Activated CD4-positive, CD25-positive, alpha-beta regulatory T cell treated with anti-CD3 and anti-CD28 coated beads, Interleukin-2, amount 50 U/mL, for 24 hours (primary cell): ENCODE data around the gene CEND1.
A peak's percentile ranks its signal among the peaks of the same experiment; 100 is the strongest.

Experiments
- ATAC-seq, 2 donors: fragments of 150-1000 bp; cut with Tn5 transposase; one replicate each; pipeline ENCODE4 v1.10.0; 2021; ENCODE audit warnings: mild to moderate bottlenecking in 1 of 2, moderate library complexity in 1 of 2

Gene CEND1

DNA sequence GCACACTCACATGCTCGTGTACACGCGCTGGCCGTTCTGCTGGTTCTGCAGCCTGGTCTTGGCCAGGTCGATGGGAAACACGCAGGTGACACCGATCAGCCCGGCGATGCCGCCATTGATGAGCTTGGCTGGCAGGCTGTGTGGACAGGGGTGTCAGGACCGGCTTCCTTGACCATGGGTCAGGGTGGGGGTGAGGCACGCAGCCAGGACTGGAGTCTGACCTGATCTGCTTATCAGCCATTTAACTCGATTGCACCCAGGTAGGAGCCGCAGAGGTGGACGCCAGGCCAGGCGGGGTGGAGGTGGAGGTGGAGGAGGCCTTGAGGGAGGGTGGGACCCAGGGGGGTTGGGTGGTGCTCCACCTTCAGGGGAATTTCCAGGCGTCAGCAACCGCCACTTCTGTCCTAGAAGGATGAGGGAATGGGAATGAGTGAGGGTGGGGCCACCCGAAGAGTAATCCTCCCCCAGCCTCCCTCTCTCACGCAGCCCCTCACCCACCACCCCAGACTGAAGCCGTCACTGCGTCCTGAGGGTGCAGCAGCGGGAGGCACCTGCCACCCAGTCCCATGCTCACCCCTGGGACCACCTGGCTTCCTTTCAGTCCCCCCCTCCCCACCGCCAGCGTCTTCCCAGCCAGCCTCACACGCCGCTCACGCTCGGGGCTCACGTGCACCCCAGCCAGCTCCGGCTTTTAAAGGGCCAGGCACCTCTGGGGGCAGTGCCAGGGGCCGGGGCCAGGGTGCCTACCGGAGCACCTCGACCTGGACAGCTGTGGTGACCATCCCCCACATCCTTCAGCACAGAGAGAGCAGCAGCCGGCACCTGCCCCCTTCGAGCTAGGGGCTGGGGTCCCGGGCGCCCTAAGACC lies 5.1 kb upstream of the CEND1 start:
- ATAC-seq = no peak

DNA sequence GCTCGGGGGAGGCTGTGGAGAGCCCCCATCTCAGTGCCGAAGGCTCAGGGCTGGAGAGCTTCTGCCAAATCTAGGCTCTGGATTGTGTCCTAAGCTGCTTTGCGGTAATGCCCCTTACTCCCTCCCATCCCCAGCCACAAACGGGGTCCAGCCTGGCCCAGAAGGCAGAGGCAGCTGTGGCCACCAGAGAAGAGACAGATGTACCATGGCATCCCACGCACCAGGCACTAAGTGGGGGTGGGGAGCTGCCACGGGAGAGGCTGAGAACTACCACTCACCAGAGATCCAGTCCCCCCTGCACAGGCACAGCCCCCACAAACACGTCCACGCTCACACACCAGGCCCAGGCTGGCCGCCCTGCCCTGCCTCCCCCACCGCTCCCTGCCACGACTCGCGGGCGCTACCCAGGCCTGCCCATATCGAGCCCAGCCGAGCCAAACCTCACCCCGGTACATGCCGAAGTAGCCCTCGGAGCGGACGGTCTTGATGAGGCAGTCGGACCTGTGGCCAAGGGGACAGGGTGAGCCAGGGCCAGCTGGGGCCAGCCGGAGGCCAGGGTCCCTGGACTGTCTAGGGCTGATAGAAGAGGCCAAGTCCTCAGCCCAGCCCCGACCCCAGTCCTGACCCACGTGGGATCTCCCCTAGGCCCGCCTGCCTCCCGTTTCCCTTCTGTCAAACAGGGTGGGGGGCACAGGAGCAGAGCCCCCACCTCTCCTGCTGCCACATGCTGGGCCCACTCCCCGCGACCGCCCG lies 4.3 kb upstream of the CEND1 start:
- no peak for ATAC-seq

DNA sequence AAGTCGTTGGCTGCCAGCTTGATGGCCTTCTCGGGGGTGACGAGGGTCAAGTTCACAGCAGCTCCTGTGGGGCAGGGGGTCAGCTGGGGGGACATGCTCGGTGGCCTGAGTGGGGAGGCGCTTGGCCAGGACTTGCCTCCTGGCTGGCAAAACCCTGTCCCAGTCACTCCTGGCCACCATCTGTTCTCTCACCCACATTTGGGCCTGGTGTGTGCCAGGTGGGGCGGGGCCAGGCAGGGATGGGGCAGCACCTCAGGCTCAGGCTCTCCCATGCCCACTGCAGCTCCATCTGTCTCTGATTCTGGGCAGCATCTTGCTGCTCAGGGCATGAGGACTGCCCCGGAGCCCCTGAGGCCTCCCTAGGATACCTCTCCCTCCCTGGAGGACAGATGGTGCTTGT lies 3.7 kb upstream of the CEND1 start:
- no peak for ATAC-seq

DNA sequence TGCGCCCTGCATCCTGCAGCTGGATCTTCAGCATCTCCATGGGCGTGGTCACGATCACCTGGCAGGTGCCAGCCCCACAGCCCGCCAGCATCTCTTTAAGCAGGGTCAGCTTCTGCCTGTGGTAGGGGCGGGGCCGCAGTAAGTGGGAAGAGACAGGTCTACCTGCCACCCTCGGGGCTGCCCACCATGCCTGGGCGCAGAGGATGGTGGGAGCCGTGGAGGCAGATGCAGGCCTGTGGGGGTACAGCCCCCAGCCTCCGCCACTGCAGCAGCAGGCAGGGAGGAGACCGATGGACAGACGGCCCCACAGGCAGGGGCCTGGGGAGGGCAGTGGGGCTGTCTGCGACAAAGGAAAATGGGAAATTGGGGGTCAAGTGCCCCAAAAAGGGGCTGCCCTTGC lies 3.0 kb upstream of the CEND1 start:
- no peak for ATAC-seq

DNA sequence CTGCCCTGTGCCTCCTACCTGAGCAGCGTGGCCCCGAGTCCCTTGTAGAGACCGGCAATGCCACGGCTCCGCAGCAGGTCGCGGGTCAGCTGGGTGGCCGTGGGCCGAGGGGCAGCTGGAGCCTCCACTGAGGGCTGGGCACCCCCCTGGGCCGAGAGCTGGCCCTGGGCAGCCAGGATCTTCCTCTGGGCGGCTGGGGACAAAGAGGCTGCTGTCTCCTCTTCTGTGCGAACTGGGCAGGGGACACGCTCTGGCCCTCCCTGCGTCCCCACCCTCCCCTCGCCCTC lies 2.6 kb upstream of the CEND1 start:
- ATAC-seq = no peak

DNA sequence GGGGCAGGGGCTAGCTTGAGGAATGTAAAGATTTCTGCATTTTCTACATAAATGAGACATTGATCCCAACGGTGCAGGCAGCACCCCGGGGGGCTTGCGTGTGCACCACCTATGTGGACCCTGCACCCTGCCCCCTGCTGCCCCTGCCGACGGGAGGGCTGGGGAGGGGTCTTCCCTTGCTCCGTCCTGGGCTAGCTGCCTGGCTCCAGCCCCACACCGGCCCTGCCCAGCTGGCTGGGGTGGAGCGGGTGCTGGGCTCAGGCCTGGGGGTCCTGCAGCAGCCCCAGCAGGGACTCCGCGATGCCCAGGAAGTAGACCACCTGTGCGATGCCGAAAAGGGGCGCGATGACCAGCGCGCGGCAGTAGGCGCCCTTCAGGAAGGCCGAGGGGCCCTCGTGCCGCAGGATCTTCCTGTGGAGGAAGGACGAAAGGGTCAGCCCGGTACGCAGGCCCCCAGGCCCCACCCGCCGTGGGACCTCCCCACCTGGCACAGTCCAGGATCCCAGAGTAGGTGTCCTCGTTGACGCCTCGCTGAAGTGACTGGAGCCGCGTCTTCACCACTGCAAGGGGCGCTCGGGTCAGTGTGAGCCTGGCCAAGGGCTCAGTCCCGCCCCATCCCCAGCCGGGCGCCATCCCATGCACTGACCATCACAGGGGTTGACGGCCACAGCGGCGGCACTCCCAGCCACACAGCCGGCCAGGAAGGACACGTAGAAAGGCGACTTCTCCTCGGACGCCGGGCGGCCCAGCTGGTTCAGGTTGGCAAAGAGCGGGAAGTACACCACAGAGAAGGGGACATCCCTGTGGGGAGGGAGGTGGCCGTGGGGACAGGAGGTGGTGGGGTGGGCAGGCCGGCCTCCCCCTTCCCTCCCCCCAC lies 2.0 kb upstream of the CEND1 start:
- ATAC-seq = no peak

DNA sequence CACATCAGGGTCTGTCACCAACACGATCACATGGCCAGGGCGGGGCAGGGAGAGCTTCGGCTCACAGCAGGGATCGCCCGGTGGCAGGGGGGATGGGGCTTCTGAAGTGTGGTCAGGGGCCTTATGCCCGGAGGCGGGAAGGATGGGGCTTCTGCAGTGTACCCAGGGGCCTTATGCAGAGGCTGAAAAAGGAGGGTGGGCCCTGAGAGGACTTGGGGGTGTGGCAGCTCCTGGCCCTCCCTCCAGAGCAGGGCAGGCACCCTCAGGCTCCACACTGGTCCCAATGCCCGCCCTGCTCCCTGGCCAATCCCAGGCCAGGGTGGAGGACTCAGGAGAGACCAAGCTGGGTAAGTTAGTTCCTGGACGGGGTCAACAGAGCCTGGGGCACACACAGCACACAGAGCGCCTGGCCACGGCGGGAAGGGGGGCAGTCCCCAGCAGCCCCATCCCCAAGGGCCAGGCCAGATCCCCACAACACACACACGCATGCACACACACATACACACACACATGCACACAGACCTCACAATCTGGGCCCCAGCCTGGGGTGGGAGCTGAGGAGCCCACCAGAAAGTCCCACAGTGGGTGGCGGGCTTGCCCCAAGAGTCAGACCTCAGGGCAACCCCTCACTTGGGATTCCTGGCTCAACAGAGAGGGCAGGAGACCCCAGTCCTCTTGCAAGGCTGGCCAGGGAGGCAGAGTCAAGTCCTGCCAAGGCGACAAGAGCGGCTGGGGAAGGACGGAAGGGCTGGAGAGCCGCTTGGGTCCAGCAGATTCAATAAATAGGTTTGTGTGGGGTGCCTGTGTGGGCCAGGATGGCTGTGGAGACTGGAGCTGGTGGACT lies 1.1 kb upstream of the CEND1 start:
- ATAC-seq = no peak

DNA sequence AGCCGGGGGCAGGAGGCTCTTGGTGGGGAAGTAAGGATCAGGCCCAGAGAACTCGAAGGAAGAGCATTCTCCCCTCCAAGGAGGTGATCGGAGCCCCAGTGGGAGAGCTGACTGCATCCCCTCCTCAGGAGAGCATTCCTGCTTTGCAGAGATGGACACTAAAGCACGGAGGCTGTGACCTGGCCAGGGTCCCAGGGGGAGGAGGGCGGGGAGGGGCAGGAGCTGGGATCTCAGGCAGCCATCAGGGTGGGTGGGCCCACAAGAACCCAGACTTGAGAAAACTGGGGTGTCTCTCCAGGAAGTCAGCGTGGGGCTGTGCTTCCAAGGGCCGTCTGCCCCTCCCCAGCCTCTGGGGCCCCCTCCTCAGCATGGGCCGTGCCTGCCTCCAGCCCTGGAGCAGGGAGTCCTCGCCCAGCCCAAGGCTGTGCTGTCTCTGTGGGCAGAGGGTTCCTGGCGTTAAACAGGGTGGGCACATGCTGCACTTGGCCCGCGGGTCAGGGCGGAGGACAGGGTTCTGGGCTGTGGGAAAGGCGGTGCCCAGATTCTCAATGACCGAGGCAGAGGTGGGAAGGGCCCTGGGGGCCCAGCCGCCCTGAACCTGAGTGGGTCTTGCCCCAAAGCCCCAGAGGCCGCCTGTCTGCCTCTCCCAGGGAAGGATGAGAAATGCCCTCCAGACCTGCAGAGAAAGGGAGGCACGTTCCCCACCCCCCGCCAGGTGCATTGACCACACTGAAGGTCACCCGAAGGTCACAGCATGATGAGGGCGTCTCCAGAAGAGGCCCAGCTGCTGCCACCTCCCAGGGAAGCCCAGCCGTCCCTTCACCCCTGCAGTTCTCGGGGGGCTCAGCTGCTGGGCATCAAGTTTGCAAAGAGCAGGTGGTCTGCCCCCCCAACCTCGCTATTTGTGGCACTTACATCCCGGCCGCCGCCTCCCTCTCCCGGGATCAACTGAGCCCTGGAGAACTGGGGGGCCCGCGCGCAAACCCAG lies 643 bp downstream of the CEND1 start:
- ATAC-seq = no peak

DNA sequence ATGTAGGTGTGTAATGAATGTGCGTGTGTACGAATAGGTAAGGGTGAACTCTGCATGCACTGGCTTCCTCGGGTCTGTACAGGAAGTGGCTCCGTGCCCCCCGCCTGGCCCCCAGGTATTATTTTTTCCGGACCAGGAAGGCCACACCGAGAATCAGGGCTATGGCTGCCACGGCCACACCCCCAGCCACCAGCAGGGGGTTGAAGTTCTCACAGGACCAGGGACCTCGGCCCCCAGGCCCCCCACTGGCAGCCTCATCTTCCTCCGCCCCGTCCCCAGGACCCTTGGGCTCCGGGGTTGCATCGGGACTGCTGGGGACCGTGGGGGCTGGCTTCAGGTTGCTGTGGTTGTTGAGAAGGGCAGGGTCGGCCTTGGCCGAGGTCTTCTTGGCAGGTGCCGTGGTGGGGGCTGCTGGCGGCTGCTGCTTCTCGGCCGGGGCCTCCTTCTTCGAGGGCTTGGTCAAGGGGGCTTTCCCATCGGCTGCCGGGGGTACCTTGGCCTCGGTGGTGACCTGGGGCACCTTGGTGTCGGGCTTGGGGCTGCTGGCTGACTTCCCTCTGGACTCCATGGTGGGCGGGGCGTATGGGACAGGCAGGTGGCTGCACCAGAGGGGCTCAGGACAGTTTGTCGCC lies 1.8 kb downstream of the CEND1 start:
- no peak for ATAC-seq

DNA sequence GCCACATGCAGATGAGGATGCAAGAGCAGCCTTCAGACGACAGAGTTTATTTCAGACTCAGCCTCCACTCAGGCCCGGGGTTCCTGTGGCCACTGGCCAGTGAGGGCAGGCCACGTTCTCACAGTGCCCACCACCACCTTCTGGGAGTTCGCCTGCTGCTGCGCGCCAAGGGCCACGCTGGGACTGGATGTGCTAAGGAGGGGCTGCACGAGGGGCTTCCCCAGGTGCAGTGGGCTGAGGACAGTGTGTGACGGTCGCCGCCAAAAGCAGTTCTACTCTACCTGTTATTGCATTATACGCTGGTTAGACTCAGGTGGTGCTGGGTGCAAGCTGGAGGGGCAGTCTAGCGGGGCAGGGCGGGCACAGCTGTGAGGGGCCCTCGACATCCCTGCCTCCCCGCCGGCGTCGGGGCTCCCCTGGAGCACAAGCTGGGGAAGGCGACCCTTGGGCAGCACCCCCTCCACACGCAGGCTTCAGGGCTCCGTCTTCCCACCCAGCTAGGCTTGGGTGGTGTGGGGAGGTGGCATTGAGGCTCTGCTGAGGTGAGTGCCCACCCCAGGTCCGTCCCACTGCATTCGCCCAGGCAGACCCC lies 2.7 kb downstream of the CEND1 start:
- no peak for ATAC-seq

DNA sequence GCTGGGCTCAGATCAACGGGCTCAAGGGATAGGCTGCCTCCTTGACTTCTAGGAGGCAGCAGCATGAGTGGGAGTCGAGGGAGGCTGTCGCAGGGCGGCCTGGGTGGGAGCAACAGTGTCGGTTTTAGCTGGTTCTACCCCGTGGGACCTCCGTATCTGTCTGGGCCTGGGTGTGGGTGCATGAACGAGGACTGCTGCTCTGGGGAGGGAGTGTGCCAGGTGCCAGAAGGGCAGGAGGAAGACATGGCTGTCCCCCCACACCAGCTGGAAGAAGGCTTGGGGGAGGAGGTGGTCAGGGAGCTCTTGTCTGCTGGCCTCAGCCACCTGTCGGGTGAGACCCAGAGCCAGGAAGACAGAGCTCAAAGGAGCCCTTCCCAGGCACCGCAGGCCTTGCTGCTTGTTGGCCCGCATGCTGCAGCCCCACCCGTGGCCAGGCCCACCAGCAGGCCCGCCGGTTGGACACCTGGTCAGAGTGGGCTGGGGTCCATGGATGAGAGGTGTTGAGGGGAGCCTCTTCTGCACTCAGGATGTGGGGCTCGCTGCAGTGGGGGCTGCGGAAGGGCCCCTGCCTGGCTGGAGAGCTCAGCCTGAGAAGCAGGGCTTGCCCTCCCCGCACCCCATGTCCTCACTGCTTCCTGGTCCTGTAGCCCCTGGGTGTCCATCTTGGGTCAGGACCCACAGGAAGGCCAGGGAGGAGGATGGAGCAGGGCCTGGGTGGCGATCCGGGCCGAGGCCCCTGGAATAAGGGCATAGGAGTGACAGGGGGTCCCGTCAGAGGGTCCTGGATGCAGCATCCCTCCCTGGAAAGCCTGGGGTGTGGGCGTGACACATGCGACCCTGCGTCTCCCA lies 3.4 kb downstream of the CEND1 start:
- no peak for ATAC-seq

DNA sequence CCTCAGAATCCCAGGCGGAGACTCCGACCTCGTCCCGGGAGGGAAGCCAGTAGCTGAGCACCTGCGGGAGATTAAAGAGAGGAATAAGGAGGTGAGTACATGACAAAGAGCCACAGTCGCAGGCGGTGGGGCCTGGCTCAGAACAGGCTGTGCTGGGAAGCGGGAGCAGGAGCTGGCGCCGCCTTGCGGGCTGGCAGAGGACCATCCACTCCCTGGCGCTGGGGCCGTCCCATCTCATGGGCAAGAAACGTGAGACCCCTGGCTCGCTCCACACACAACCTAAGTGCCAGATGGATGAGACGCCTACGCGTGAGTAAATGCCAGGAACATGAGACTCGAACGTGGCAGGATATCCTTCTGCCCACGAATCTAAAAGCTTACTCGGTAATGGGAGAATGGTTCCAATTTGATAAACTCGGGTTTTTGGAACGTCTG lies 6.3 kb downstream of the CEND1 start:
- ATAC-seq = peak in 1 of 2 donors; percentile 74

DNA sequence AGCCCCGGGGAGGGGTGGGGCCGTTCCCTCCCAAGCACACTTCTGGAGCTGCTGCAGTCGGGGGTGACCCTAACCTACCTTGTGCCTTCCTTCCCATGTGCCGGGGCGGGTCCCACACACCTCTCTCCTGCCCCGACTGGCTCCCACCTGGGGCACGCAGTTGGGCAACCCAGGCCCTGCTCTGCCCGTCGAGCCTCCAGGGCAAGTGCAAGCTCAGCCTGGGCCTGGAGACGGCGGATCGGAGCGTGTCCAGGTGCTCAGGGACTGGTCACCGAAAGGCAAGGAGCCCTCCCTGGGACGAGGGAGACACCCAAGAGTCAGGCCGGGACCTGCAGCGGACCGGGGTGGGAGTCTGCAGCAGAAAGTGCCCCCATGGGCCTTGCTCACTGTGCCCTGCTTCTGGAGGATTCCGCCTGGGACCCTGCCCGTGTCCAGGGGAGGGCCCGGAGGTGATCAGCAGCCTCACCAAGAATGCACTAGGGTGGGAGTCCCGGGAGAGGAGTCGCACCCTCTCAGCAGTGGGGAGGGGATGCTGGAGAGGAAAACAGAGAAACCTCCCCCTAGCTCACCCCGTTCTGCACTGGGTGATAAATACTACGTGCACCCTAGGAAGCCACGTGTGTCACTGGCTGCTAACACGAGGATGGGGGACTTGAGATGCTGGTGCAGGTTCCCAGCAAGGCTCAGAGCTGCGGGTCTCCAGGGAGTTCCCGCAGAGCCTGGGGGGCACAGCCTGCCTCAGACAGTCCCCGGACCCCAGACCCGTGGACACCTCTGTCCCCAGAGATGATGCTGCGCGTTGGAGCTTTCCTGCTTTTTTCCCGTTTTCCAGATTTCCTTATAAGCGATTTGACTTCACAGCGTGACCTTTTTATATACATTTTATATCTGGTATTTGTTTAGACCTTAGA lies 7.4 kb downstream of the CEND1 start:
- ATAC-seq = no peak

DNA sequence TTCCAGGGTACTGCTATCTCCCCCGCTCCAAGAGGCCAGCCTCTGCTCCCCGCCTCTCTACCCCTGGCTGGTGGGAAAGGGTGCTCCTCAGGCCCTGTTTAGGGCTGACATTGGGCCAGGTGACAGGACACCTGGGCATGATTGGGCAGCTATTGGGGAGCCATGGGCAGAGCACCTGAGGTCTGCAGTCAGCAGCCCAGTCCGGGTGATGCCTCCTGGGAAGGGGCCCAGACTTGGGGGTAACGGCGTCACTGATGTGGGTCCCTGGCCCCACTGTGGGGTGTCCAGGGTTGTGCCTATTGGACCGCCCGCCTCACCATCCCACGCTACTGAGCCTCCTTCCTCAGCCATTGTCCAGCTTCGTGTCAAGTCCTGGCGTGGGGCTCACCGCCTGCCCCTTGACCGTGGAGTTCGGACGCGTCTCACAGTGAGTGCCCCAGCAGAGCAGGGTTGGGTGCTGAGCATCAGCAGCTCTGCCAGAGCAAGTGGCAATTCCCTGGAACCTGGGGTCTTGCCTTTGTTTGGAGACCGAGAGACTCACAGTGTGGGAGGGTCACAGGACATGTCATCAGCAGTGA lies 9.8 kb downstream of the CEND1 start:
- no peak for ATAC-seq

DNA sequence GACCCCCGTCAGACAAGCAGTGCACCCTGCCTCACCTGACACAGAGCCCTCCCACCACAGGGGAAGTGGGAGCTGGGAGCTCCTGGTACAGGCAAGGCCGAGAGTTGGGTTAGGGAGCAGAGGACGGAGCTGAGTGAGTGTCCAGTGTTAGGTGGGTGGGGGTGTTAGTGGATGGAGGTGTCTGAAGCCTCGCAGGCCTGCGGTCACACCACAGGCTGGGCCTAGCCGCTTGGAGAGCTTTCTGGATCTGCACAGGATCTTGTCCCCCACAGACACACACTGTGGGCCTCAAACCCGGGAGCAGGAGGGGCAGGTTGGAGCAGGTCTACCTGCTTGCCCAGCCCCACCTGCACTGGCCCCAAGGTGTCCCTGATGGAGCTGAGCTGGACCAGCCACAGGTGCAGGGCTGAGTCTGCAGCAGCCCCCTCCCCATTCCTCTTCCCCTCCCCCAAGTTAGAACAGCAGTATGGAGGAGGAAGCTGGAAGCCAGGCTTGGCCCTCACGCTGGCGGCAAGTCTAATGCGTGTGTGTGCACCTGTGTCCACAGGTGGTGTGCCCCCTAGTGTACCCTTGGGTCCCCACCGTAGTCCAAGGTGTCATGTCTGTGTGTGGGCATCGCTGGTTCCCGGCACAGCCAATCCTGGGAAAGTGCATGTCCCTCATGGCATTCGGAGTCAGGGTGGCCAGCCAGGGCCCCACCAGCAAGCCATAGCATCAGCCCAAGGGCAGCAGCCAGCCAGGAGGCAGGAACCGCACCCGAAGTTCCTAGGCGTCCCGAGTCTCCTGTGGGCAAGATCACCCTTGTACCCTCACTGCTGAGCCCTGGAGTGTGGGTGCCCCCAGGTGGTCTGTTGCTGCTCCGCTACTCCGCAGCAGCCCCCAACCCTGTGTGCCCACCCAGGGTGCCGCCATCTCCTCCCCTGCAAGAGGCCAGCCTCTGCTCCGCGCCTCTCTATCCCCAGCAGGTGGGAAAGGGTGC lies 10.6 kb downstream of the CEND1 start:
- ATAC-seq = no peak
